ENCODE data around the gene ZG16B. TPM values are rescaled to one million over a fixed set of nuclear protein-coding genes. Genes with fewer than 3 reads are reported as not detected.

ZG16B gene
- total RNA-seq, 1 experiment from 2014 or later: not detected

DNA sequence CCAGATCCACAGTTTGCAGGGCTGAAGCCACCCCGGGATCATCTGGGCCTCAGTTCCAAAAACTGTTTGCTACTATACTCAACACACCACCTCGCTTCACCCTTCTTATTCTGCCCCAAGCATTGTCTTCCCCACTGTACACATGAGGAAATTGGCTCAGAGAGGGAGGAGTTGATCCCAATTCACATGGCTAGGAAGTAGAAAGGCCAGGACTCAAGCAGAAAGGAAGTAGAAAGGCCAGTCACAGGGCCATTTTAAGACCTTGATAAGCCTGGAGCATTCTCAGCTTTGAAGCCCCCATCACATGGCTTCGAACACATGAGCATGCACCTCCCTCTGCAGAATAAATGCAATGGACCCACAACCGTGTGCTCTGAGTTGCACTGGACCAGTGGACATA lies 35.5 kb downstream of the ZG16B start:
- DNase-seq (ENCODE audit: low read depth): no peak

DNA sequence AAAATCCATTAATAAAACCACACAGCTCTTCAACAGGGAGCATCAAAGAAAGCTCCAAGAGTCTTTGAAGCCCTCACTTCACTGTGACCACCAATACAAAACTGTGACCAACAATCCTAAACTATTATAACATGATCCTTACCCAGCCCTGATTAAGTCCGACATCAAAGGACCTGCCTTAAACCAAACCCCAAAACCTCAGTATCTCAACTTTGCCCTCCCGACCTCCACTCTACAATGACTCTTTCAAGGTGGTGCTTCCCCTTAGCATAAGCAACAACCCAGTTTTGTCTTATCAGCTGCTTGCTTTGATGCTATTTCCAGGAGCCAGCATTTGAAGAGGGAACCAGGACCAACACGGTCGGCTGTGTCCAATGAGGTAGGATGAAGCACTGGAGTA lies 36.3 kb downstream of the ZG16B start:
- no peak for DNase-seq (ENCODE audit: low read depth)

DNA sequence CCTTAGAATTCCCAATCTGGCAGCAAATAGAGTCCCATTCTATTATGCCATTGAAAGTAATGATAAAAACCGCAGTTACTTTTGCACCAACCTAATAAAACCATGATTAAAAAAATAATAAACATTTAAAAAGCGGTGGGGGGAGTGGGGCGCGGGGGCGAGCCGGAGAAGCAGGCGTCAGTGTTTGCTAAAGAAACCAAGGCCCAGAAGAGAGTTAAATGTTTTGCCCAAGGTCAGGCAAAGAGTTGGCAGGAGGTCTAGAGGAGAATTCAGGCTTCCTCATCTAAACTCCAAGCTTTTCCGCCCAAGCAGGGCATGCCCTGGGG lies 37.5 kb downstream of the ZG16B start:
- DNase-seq (ENCODE audit: low read depth): no peak

DNA sequence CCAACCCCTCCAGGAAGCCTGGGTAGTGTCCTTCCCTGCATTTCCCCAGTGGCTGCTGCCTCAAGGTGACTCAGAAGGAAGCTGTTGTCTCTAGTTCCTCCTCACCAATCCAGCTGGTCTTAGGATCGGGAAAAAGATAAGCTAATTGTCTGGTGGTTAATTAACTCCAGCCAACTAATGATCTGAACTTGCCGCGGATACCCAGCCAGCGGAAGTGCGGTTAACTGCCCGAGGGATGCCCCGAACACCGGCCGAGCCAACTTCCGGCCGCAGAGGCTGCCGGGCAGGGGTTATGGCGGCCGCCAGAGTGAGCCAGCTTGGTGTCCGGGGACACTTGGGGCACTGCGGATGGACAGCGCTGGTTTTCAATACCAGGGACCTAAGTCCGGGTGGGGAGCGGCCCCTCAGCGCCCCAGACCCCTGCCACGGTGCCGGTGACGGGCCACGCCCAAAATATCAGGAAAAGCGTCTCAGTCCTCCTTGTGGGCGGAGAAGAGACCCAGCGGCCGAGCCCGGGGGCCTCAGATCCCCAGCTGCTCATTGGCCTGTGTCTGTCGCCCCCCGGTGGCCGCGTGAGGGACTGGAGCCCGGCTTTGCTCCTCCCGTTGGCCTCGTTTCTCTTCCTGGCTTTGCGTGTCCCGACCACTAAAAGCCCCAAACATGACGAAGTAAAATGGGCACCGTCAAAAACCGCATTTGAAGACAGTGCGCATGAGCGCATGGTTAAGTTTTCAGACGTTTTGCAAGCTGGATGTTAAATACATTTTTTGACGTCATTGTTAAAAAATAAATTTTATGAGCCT lies 38.1 kb downstream of the ZG16B start:
- DNase-seq (ENCODE audit: low read depth): peak; percentile 95

DNA sequence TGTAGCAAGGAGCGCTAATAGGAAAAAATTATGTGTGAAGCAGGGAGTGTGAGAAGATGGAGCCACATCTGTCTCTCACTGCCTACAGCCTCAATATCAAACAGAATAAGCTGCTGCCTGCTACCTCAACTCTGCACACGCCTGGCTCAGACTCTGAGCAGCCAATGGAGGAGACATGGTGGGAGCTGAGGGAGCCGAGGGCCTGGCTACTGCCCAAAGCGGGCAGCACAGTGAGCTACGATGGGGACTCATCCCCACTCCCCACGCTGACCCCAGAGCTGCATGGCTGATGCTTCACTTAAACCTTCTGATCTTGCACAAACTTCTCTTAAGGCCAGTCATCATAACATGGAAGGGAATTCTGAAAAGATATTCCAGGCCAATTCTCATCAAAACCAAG lies 41.8 kb downstream of the ZG16B start:
- DNase-seq (ENCODE audit: low read depth): no peak

DNA sequence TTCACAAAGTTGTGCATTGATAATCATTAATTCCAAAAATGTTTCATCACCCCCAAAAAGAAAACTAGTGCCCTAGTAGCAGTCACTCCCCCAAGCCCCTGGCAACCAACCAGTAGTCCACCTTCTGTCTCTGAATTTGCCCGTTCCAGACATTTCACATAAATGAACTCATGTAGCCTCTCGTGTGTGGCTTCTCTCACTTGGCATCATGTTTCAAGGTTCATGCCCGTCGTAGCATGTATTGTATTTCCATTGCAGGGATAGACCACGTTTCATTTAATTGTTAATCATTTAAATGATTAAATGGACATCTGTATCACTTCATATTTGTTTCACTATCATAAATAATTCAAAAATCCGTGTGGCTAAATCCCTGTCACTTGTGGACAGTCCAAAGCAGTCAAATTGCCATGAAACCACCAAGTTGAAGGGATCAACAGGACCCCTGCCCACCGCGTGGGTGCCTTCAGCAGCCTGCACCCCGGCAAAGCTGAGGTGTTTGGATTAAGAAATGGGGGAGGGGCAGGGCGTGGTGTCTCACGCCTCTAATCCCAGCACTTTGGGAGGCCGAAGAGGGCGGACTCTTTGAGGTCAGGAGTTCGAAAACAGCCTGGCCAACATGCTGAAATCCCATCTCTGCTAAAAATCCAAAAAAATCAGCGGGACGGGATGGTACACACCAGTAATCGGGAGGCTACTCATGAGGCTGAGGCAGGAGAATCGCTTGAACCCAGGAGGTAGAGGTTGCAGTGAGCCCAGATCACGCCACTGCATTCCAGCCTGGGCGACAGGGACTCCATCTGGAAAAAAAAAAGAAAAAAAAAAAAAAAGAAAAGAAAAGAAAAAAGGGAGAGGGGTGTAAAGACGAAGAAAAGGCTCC lies 44.2 kb downstream of the ZG16B start:
- no peak for DNase-seq (ENCODE audit: low read depth)

DNA sequence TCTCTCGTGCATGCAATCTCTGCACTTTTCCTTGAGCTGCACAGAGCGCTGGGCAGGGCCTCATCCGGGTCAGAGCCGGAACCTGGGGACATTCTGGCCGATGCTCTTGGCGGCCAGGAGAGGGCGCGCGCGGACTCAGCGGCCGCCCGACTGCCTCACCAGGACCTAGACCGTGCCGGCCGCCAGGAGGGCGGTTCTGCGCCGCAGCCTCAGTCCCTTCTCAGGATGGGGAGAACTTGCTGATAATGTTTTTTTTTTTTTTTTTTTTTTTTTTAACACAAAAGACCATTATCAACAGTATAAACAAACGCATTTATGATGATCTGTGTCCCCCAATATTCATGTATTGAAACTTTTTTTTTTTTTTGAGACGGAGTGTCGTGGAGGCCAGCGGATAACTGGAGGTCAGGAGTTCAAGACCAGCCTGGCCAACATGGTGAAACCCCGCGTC lies 44.8 kb downstream of the ZG16B start:
- peak; percentile 59 for DNase-seq (ENCODE audit: low read depth)

DNA sequence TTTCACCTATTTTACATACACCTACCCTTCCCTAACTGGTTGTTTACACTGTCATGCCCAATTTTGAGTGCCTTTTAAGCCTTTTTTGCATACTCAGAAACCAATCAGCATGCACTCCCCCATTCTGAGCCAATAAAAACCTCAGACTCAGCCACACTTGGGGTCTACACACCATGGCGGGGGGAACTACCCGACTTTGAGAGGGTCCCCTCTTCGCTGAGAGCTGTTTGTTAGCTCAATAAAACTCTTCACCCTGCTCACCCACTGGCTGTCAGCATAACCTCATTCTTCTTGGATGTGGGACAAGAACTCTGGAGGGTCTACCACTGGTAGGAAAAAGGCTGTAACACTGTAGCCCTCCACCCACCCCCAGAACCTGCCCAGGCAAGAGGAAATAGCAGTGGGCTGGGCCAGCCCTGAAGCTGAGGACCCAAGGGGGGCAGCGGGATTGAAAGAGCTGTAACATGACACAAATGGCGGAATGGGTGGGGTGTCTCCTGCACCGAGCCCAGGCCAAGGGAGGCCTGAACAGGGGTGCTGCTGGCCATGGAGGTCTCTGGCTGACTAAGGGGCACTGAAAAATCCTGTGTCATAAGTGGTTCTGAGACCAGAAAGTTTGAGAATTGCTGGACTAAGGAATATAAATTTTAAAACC lies 49.9 kb downstream of the ZG16B start:
- DNase-seq (ENCODE audit: low read depth): no peak

Other genes starting within 250 kb of the ZG16B start
- 39.8 and 40.9 TPM in 2 replicates for gene KCTD5, start 147.8 kb upstream of the ZG16B start, total RNA-seq (2014; rRNA removed)
- gene PRSS27, start 110.1 kb upstream of the ZG16B start, total RNA-seq (2014; rRNA removed): 1.0 and 1.4 TPM in 2 replicates
- 66.8 and 84.7 TPM in 2 replicates for gene SRRM2, start 77.7 kb upstream of the ZG16B start, total RNA-seq (2014; rRNA removed)
- 454 and 1,311 TPM in 2 replicates for gene ELOB, start 53.0 kb upstream of the ZG16B start, total RNA-seq (2014; rRNA removed)
- gene PRSS33, start 42.7 kb upstream of the ZG16B start, total RNA-seq (2014; rRNA removed): not detected in 2 replicates
- not detected in 2 replicates for gene PRSS41, start 31.8 kb upstream of the ZG16B start, total RNA-seq (2014; rRNA removed)
- not detected in 2 replicates for gene PRSS21, start 13.1 kb upstream of the ZG16B start, total RNA-seq (2014; rRNA removed)
- not detected in 2 replicates for gene PRSS22, start 27.9 kb downstream of the ZG16B start, total RNA-seq (2014; rRNA removed)
- gene FLYWCH2, start 52.9 kb downstream of the ZG16B start, total RNA-seq (2014; rRNA removed): 70.2 and 79.7 TPM in 2 replicates
- gene FLYWCH1, start 81.6 kb downstream of the ZG16B start, total RNA-seq (2014; rRNA removed): 38.6 and 43.4 TPM in 2 replicates
- 1.5 and 1.7 TPM in 2 replicates for gene KREMEN2, start 134.0 kb downstream of the ZG16B start, total RNA-seq (2014; rRNA removed)
- gene PAQR4, start 139.0 kb downstream of the ZG16B start, total RNA-seq (2014; rRNA removed): 32.1 and 35.3 TPM in 2 replicates
- gene PKMYT1, start 150.1 kb downstream of the ZG16B start, total RNA-seq (2014; rRNA removed): 73.1 and 91.4 TPM in 2 replicates
- not detected in 2 replicates for gene CLDN9, start 182.6 kb downstream of the ZG16B start, total RNA-seq (2014; rRNA removed)
- gene CLDN6, start 187.9 kb downstream of the ZG16B start, total RNA-seq (2014; rRNA removed): 0.06 TPM in 2 replicates
- 574 and 676 TPM in 2 replicates for gene TNFRSF12A, start 190.1 kb downstream of the ZG16B start, total RNA-seq (2014; rRNA removed)
- gene HCFC1R1, start 193.6 kb downstream of the ZG16B start, total RNA-seq (2014; rRNA removed): 20.6 and 28.1 TPM in 2 replicates
- 18.0 and 18.7 TPM in 2 replicates for gene THOC6, start 193.7 kb downstream of the ZG16B start, total RNA-seq (2014; rRNA removed)
- gene BICDL2, start 206.6 kb downstream of the ZG16B start, total RNA-seq (2014; rRNA removed): not detected in 2 replicates
- gene MMP25, start 216.3 kb downstream of the ZG16B start, total RNA-seq (2014; rRNA removed): 0.06 and 0.11 TPM in 2 replicates
- 9.6 and 12.3 TPM in 2 replicates for gene IL32, start 235.3 kb downstream of the ZG16B start, total RNA-seq (2014; rRNA removed)

Data from LHCN-M2 (cell line).